Fibroblast of the aortic adventitia (primary cell): ENCODE results near the gene WIZ. TPM values are rescaled to one million over a fixed set of nuclear protein-coding genes. Genes with fewer than 3 reads are reported as not detected.

Experiments used
- DNase-seq: peaks from one replicate; pipeline ENCODE4 v3.0.0-alpha.2; 2010; ENCODE audit warnings: low read depth
- H3K4me3 ChIP-seq: 2 replicates; pipeline ENCODE4 v1.5.1; 2011; ENCODE audit warnings: low read depth, mild to moderate bottlenecking, control low read depth, low read length, moderate library complexity
- CTCF ChIP-seq: IDR thresholded peaks from 2 replicates; pipeline ENCODE4 v1.5.1; 2011; ENCODE audit warnings: mild to moderate bottlenecking, low read length, control low read depth, inconsistent platforms; ENCODE audit not compliant: insufficient read depth
- small RNA-seq: library from RNA; depleted of rRNA; stranded (forward); fragments of <200 nt; gene quantifications from one replicate; pipeline ENCODE3, GENCODE V24; 2012
- total RNA-seq: library from RNA; depleted of rRNA; stranded (reverse); fragments of >200 nt; gene quantifications from 2 replicates; pipeline ENCODE4 v1.2.3, GENCODE V29; 2012; ENCODE audit warnings: low replicate concordance

The WIZ gene
- total RNA-seq, 1 donor: 13.4 TPM

- H3K4me3 ChIP-seq: no peak overlapping the region
- no peak for DNase-seq
- no peak for TF ChIP-seq CTCF
Observed at GRCh38 chr19:15372891-15373301, 76.9 kb downstream of the WIZ start.

GRCh38 chr19:15372470-15372869, 77.3 kb downstream of the WIZ start:
- TF ChIP-seq CTCF: no peak
- no peak overlapping the region for H3K4me3 ChIP-seq
- DNase-seq: no peak

- no peak overlapping the region for H3K4me3 ChIP-seq
Observed at GRCh38 chr19:15371786-15372380, 77.9 kb downstream of the WIZ start.

GRCh38 chr19:15371119-15371518, 78.6 kb downstream of the WIZ start:
- no peak for DNase-seq
- TF ChIP-seq CTCF: no peak
- H3K4me3 ChIP-seq: no peak overlapping the region

More at GRCh38 chr19:15371786-15372380, 77.9 kb downstream of the WIZ start:
- no peak for DNase-seq
- TF ChIP-seq CTCF: no peak

Small RNA genes within 50 kb of the gene (small RNA-seq; reads per million reads assigned to genes)
- gene MIR1470: not detected

Other genes starting within 250 kb of the WIZ start
- gene NOTCH3, start 249.0 kb downstream of the WIZ start, total RNA-seq: 39.4 and 44.4 TPM in 2 replicates
- gene EPHX3, start 217.5 kb downstream of the WIZ start, total RNA-seq: 0.09 TPM in 1 of 2 replicates, not detected in the other
- 15.5 and 25.3 TPM in 2 replicates for gene BRD4, start 117.4 kb downstream of the WIZ start, total RNA-seq
- gene AKAP8, start 70.2 kb downstream of the WIZ start, total RNA-seq: 12.3 and 15.5 TPM in 2 replicates
- 45.6 and 65.8 TPM in 2 replicates for gene AKAP8L, start 31.0 kb downstream of the WIZ start, total RNA-seq
- gene RASAL3, start 14.6 kb upstream of the WIZ start, total RNA-seq: not detected in 2 replicates
- not detected in 2 replicates for gene PGLYRP2, start 29.5 kb upstream of the WIZ start, total RNA-seq
- not detected in 2 replicates for gene CYP4F22, start 58.6 kb upstream of the WIZ start, total RNA-seq
- gene CYP4F8, start 165.3 kb upstream of the WIZ start, total RNA-seq: not detected in 2 replicates
- gene CYP4F3, start 190.9 kb upstream of the WIZ start, total RNA-seq: not detected in 2 replicates
- not detected in 2 replicates for gene CYP4F12, start 223.1 kb upstream of the WIZ start, total RNA-seq